GM21737 (cell line): ENCODE measurements around the gene BCAS3.
"Not testable (repeated sequence)": the region's sequence is repeated elsewhere in the genome, so short reads cannot be mapped to it uniquely, and the experiment has no call there.

Experiments
- ATAC-seq: cut with Tn5 transposase; IDR thresholded peaks from one replicate; pipeline ENCODE4 v1.9.1; 2021; ENCODE audit warnings: mild to moderate bottlenecking, moderate library complexity; ENCODE audit not compliant: unreplicated experiment

The BCAS3 gene

GRCh38 chr17:60677308-60678117, at the start of gene BCAS3:
Gene BCAS3 (plus strand): TSS chr17:60677851.
- ATAC-seq = peak; percentile 96

GRCh38 chr17:60628252-60628889, 49.3 kb upstream of the BCAS3 start:
- no peak for ATAC-seq

- no peak for ATAC-seq
Observed at GRCh38 chr17:60629120-60629519, 48.5 kb upstream of the BCAS3 start.

DNA sequence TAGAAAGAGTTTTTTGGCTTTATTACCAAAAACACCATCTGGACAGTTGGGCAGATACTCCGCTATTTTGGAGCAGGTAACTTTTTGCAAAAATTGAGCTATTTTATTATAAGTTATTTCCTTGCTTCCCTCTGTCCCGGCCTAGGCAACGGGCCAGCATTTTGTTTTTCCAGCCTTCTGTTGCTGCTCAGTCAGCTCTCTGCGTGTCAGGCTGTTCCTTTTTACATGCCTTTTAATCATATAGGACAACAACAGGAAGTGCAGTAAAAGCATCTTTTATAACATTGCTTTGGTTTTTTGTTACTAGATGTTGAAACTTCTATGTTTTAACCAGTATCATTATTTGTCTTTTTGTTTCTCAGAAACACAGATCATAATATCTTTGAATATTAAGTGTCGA, 47.3 kb upstream of the BCAS3 start:
- no peak for ATAC-seq

DNA sequence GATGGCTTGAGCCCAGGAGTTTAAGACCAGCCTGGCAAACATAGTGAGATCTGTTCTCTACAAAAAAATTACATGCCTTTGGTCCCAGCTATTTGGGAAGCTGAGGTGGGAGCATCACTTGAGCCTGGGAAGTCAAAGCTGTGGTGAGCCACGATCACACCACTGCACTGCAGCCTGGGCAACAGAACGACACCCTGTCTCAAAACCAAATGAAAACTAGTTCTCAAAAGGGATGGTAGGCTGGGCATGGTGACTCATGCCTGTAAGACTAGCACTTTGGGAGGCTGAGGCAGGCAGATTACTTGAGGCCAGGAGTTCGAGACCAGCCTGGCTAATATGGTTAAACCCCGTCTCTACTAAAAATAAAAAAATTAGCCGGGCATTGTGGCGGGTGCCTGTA, 46.5 kb upstream of the BCAS3 start:
- no peak for ATAC-seq

GRCh38 chr17:60637683-60638082, 40.0 kb upstream of the BCAS3 start:
- ATAC-seq = no peak

DNA sequence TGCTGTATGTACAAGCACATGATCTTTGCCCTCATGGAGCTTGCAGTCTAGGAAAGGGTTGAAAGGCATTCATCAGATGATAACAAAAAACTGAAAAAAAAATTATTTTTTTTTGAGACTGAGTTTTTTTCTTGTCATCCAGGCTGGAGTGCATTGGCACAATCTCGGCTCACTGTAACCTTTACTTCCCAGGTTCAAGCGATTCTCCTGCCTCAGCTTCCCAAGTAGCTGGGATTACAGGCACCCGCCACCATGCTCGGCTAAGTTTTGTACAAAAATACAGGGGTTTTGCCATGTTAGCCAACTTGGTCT, 38.7 kb upstream of the BCAS3 start:
- ATAC-seq = no peak

- ATAC-seq = no peak
Observed at GRCh38 chr17:60640503-60640902, 37.1 kb upstream of the BCAS3 start.

- no peak for ATAC-seq
Observed at GRCh38 chr17:60641126-60641525, 36.5 kb upstream of the BCAS3 start.

DNA sequence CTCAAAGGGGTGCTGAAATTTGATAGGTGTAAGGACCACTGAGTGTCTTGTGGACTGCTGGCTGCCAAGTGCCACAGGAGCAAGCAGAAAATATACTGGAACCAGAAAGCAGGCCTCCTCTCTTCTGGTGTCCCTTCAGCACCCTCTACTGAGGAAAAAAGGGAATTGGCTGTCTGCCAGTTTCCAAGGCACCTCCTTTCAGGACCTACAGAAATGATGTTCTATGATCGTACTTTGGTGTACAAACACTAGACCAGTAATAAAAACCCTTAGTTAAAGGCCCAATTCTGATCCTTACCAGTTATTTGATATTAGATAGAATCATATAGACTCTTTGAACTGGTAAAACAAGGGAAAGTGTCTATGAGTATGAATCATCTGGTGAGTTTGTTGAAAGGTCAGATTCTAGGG, 35.8 kb upstream of the BCAS3 start:
- no peak for ATAC-seq

GRCh38 chr17:60645918-60646523, 31.6 kb upstream of the BCAS3 start:
- no peak for ATAC-seq

GRCh38 chr17:60646701-60647100, 30.9 kb upstream of the BCAS3 start:
- ATAC-seq = no peak

DNA sequence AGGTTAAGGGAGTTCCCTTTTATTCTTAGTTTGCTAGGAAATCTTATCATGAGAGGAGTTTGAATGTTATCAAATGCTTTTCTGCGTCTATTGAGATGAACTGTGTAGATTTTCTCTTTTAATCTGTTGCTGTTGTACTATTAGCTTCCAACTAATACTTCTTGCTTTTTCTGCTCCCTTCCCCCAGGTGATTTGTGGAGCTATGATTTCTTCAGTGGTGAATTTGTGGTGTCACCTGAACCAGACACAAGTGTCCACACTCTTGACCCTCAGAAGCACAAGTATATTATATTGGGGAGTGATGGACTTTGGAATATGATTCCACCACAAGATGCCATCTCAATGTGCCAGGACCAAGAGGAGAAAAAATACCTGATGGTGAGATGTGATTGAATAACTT, 29.9 kb upstream of the BCAS3 start:
- no peak for ATAC-seq

GRCh38 chr17:60652454-60653247, 25.0 kb upstream of the BCAS3 start:
- ATAC-seq = peak; percentile 87

DNA sequence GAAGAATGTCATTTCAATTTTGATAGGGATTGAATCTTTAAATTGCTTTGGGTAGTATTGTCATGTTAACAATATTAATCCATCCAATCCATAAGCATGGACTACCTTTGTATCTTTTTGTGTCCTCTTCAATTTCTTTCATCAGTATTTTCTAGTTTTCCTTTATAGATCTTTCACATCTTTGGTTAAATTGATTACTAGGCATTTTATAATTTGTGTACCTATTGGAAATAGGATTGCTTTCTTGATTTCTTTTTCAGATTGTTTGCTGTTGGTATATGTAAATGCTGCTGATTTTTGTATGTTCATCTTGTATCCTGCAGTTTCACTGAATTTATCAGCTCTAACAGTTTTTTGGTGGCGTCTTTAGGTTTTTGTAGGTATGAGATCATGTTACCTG, 24.1 kb upstream of the BCAS3 start:
- no peak for ATAC-seq

GRCh38 chr17:60656499-60656898, 21.2 kb upstream of the BCAS3 start:
- no peak for ATAC-seq

- ATAC-seq = no peak
Observed at GRCh38 chr17:60659156-60659555, 18.5 kb upstream of the BCAS3 start.

- no peak for ATAC-seq
Observed at GRCh38 chr17:60661489-60661888, 16.2 kb upstream of the BCAS3 start.

DNA sequence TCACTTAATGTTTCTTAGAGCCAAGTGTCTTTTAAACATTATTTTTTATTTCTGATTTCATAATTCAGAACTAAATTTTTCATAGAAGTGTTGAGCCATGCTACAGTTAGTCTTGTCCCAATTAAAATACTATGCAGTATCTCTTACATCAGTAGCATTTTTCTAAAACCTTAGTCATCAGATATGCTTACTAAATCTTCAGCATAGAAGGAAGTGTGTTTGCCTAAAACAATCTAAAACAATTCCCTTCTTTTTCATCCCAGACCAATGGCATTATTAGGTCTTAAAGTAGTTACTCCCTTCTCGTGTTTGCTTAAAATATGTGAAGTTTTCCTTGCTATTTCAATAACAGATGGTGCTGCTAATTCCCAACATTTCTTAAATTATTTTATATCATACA, 13.6 kb upstream of the BCAS3 start:
- no peak for ATAC-seq

DNA sequence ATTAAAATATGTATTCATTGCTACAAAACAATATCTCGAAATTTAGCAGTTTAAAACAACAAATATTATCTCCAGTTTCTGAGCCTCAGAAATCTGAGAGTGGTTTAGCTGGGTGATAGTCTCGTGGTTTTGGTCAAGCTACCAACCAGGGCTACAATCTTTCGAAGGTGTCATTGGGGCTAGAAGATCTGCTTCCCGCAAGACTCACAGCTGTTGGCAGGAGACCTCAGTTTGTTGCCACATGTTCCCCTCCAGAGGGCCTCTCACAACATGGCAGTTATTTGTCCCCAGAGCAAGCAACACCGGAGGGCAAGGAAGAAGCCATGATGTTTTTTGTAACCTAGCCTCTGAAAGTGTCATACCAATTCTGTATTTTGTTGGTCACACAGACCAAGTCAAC, 12.0 kb upstream of the BCAS3 start:
- no peak for ATAC-seq

GRCh38 chr17:60668741-60669140, 8.9 kb upstream of the BCAS3 start:
- not testable (repeated sequence) for ATAC-seq

DNA sequence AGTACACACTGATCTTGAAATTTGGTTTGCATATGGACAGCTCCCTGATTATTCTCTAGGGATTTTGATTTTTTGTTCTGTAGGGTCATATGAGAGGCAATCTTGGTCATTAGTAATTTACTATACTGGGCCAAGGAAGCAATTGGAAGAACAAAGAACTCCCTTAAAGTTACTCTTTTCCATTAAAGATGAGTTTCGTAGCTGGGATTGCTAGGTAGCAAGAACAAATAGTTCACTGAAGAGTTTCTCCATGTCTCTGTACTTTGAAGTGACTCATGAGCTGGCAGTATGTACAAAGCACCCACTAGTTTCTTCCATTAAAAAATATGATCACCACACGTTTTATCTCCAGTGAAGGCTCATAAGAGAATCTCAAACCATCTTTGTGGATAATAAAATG, 6.2 kb upstream of the BCAS3 start:
- ATAC-seq = no peak
